SU-DHL-6 (cell line): Measurements from ENCODE around the gene SPEG.

Experiments used
- H2AFZ ChIP-seq: fragments of 200-600 bp; sonication (generic); 2 replicates; pipeline ENCODE4 v1.6.1; 2014; ENCODE audit warnings: low read depth, mild to moderate bottlenecking, moderate library complexity, mixed read lengths, antibody characterized with exemption, low read length; ENCODE audit not compliant: severe bottlenecking
- H3F3A ChIP-seq: fragments of 200-600 bp; shearing (Covaris generic); 2 replicates; pipeline ENCODE4 v1.6.0; 2016; ENCODE audit warnings: antibody characterized with exemption, mild to moderate bottlenecking; ENCODE audit not compliant: insufficient read depth
- H3K27ac ChIP-seq: fragments of 200-600 bp; sonication (generic); 2 replicates; pipeline ENCODE4 v1.5.1; 2016; ENCODE audit warnings: low read depth, mild to moderate bottlenecking, low read length, moderate library complexity, mixed read lengths
- H3K27me3 ChIP-seq: fragments of 200-600 bp; sonication (generic), shearing (Covaris generic); 2 replicates; pipeline ENCODE4 v1.6.0; 2014; ENCODE audit warnings: mild to moderate bottlenecking, low read length
- H3K36me3 ChIP-seq: fragments of 200-600 bp; sonication (generic); 2 replicates; pipeline ENCODE4 v1.6.1; 2014; ENCODE audit warnings: mild to moderate bottlenecking, low read length, mixed read lengths
- H3K4me2 ChIP-seq: fragments of 300-600, 200-600 bp; shearing (Covaris generic), sonication (generic); 2 replicates; pipeline ENCODE4 v1.6.0; 2014; ENCODE audit warnings: low read length, low read depth, mild to moderate bottlenecking; ENCODE audit not compliant: poor library complexity, severe bottlenecking
- H3K4me3 ChIP-seq: fragments of 200-600 bp; sonication (generic); 2 replicates; pipeline ENCODE4 v1.5.1; 2014; ENCODE audit warnings: antibody characterized with exemption, low read length, mild to moderate bottlenecking, mixed read lengths; ENCODE audit not compliant: insufficient read depth, poor library complexity, severe bottlenecking
- H3K79me2 ChIP-seq: fragments of 200-600 bp; sonication (generic); 2 replicates; pipeline ENCODE4 v1.6.1; 2014; ENCODE audit warnings: mild to moderate bottlenecking, low read length, moderate library complexity; ENCODE audit not compliant: insufficient read depth
- H3K9ac ChIP-seq: fragments of 200-600 bp; sonication (generic); 2 replicates; pipeline ENCODE4 v1.7.0; 2014; ENCODE audit warnings: mild to moderate bottlenecking, low read length
- H3K9me2 ChIP-seq: fragments of 200-600 bp; sonication (generic); replicated peaks from 2 replicates; pipeline ENCODE4 v1.6.1; 2014; ENCODE audit warnings: low read length; ENCODE audit not compliant: insufficient read depth
- H3K9me3 ChIP-seq: fragments of 200-600 bp; sonication (generic); 2 replicates; pipeline ENCODE4 v1.6.1; 2014; ENCODE audit warnings: low read length, mixed read lengths; ENCODE audit not compliant: insufficient read depth
- H4K20me1 ChIP-seq: fragments of 200-600 bp; sonication (generic); 2 replicates; pipeline ENCODE4 v1.6.1; 2014; ENCODE audit warnings: low read depth, mild to moderate bottlenecking, antibody characterized with exemption, low read length, moderate library complexity, mixed read lengths
- CTCF ChIP-seq: fragments of 200-600 bp; sonication (generic); IDR thresholded peaks from one replicate; pipeline ENCODE4 v1.5.1; 2017; ENCODE audit warnings: antibody characterized with exemption, mild to moderate bottlenecking, low read length, moderate library complexity; ENCODE audit not compliant: insufficient read depth, poor library complexity, severe bottlenecking
- EZH2phosphoT487 ChIP-seq: fragments of 200-600 bp; sonication (generic), shearing (Covaris generic); conservative IDR thresholded peaks from 2 replicates; pipeline ENCODE4 v1.6.1; 2018; ENCODE audit warnings: mild to moderate bottlenecking, antibody characterized with exemption, low read length, moderate library complexity, mixed read lengths

The SPEG gene

DNA sequence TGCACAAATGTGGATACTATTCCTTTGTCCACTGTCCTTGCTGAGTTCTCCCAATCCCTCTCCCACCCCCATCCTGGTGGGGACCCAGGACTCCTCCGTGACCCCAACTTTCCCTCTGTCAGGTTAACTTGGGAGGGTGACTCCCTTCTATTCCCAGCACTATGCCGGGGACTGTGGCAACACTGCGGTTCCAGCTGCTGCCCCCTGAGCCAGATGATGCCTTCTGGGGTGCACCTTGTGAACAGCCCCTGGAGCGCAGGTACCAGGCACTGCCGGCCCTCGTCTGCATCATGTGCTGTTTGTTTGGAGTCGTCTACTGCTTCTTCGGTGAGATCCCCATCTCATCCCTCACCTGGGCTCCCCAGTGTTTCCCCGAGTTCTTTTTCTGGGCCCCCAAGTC, 109.9 kb downstream of the SPEG start:
- Histone ChIP-seq H2AFZ (no peak overlapping the region), H3K4me2 (peak overlapping the region; percentile 63), H3K27me3 (no peaks in the 10 kb centered on the region), H3K9me2 (no peaks in the 10 kb centered on the region), H3K4me3 (peak overlapping the region; percentile 48), H3K9me3 (no peaks in the 10 kb centered on the region), H3F3A (peaks cover 7% of the 10 kb centered on the region), H3K9ac (no peak overlapping the region), H3K36me3 (no peaks in the 10 kb centered on the region), H4K20me1 (no peaks in the 10 kb centered on the region), H3K79me2 (no peaks in the 10 kb centered on the region), H3K27ac (no peak overlapping the region)
- TF ChIP-seq CTCF (no peak), EZH2phosphoT487 (no peak)

- no peaks in the 10 kb centered on the region for H3K9me3 ChIP-seq
- H3K9me2 ChIP-seq: no peaks in the 10 kb centered on the region
- no peaks in the 10 kb centered on the region for H3K79me2 ChIP-seq
- H4K20me1 ChIP-seq: no peaks in the 10 kb centered on the region
- no peak overlapping the region for H3K4me2 ChIP-seq
- TF ChIP-seq CTCF: no peak
- no peak for TF ChIP-seq EZH2phosphoT487
- H3K36me3 ChIP-seq: no peaks in the 10 kb centered on the region
- peaks cover 7% of the 10 kb centered on the region for H3F3A ChIP-seq
- no peaks in the 10 kb centered on the region for H3K27me3 ChIP-seq
- no peak overlapping the region for H3K27ac ChIP-seq
- no peak overlapping the region for H3K4me3 ChIP-seq
- no peak overlapping the region for H2AFZ ChIP-seq
- H3K9ac ChIP-seq: no peak overlapping the region
Observed at GRCh38 chr2:219545295-219545942, 110.8 kb downstream of the SPEG start.

- H3K79me2 ChIP-seq: no peaks in the 10 kb centered on the region
- no peaks in the 10 kb centered on the region for H4K20me1 ChIP-seq
- H3K36me3 ChIP-seq: no peaks in the 10 kb centered on the region
- H3K9me2 ChIP-seq: no peaks in the 10 kb centered on the region
- H3K27me3 ChIP-seq: no peaks in the 10 kb centered on the region
- no peak overlapping the region for H3K4me2 ChIP-seq
- TF ChIP-seq EZH2phosphoT487: no peak
- no peak for TF ChIP-seq CTCF
- H3K9me3 ChIP-seq: no peaks in the 10 kb centered on the region
- no peak overlapping the region for H3K9ac ChIP-seq
- no peak overlapping the region for H3K27ac ChIP-seq
- no peak overlapping the region for H3K4me3 ChIP-seq
- peaks cover 7% of the 10 kb centered on the region for H3F3A ChIP-seq
- no peak overlapping the region for H2AFZ ChIP-seq
Observed at GRCh38 chr2:219545943-219546352, 111.3 kb downstream of the SPEG start.
